Measurements from ENCODE around the gene KAZN.
A peak's percentile ranks its signal among the peaks of the same experiment; 100 is the strongest.

- TF ChIP-seq CTCF (conservative IDR thresholded peaks at IDR 0.05 in 1 of 2, IDR thresholded peaks at IDR 0.05 in 1 of 2; ENCODE audit: low read depth in 1 of 2, low read length in 2 of 2) (peak in 1 of 2 donors; percentile 8), EZH2 (IDR thresholded peaks at IDR 0.05; ENCODE audit: low read length, missing control alignments) (no peak)
Observed at GRCh38 chr1:14626869-14627607, 28.6 kb downstream of the KAZN start.

All from fibroblast of lung (primary cell).